ENCODE measurements around the gene NUP58. TPM values are rescaled to one million over a fixed set of nuclear protein-coding genes. Genes with fewer than 3 reads are reported as not detected.

The NUP58 gene
- total RNA-seq (10 to 100 TPM; 36.5 to 43.1 TPM), polyA plus RNA-seq (10 to 100 TPM in 1 of 2 donors, 1 to 10 TPM in 1; 9.6 to 11.4 TPM)
- long read RNA-seq, donor 1, full-length matches to known transcripts = 11 of 21 reads
- long read RNA-seq, donor 1, partial matches to known transcripts = 0 of 21 reads
- long read RNA-seq, donor 1, other reads (novel, unspliced or antisense) = 10 of 21 reads
- long read RNA-seq, donor 2, full-length matches to known transcripts = 8 of 13 reads
- long read RNA-seq, donor 2, partial matches to known transcripts = 3 of 13 reads
- long read RNA-seq, donor 2, other reads (novel, unspliced or antisense) = 2 of 13 reads

GRCh38 chr13:25301347-25302113 is at the start of gene NUP58:
Gene NUP58 (plus strand): TSS chr13:25301625. CDS start chr13:25301774, 149 bp downstream.
- Histone ChIP-seq H3K4me1 (ENCODE audit: control insufficient read depth in 1 of 2, insufficient read depth in 2 of 2, low read length in 2 of 2) (peaks cover 0 to 2% of the 10 kb centered on the region in 2 donors), H3K36me3 (ENCODE audit: control insufficient read depth in 1 of 2, insufficient read depth in 2 of 2, low read length in 1 of 2) (peaks cover 0 to 1% of the 10 kb centered on the region in 2 donors), H3K27me3 (ENCODE audit: control insufficient read depth in 1 of 2, insufficient read depth in 2 of 2, low read length in 1 of 2) (no peaks in the 10 kb centered on the region), H3K27ac (ENCODE audit: low read depth in 1 of 2, low read length in 2 of 2) (peak within 1 kb of the TSS in 1 of 2 donors; percentile 96), H3K9me3 (ENCODE audit: control insufficient read depth, low read length) (no peaks in the 10 kb centered on the region), H3K4me3 (ENCODE audit: low read length in 2 of 2) (peak within 1 kb of the TSS; percentile 65 to 73)
- intact Hi-C loops (cut with DNase I) = loop anchor here in 1 of 2 donors (1.0 kb wide), 1 partner anchor 14 kb away; the partner anchor contains the start of gene MTMR6
- DNase-seq (peak; percentile 98), ATAC-seq (ENCODE audit: low FRiP score) (peak; percentile 100)
- 0 to 1% methylated on average over 62 to 64 of the region's 64 CpGs for WGBS, 2 donors

- 89 to 92% methylated on average over 4 of the region's 4 CpGs for WGBS, 2 donors
- no peaks in the 10 kb centered on the region for H3K27me3 ChIP-seq (ENCODE audit: control insufficient read depth in 1 of 2, insufficient read depth in 2 of 2, low read length in 1 of 2)
Measured at GRCh38 chr13:25252225-25252624, 49.2 kb upstream of the NUP58 start.

GRCh38 chr13:25252752-25253151 is 48.7 kb upstream of the NUP58 start:
- Histone ChIP-seq H3K36me3 (ENCODE audit: control insufficient read depth in 1 of 2, insufficient read depth in 2 of 2, low read length in 1 of 2) (peaks cover 2 to 9% of the 10 kb centered on the region in 2 donors), H3K4me3 (ENCODE audit: low read length in 2 of 2) (no peak overlapping the region), H3K27ac (ENCODE audit: low read depth in 1 of 2, low read length in 2 of 2) (no peak overlapping the region), H3K9me3 (ENCODE audit: control insufficient read depth, low read length) (no peaks in the 10 kb centered on the region), H3K27me3 (ENCODE audit: control insufficient read depth in 1 of 2, insufficient read depth in 2 of 2, low read length in 1 of 2) (no peaks in the 10 kb centered on the region), H3K4me1 (ENCODE audit: control insufficient read depth in 1 of 2, insufficient read depth in 2 of 2, low read length in 2 of 2) (no peaks in the 10 kb centered on the region)
- no peak for ATAC-seq (ENCODE audit: low FRiP score)
- DNase-seq = no peak
- 68 to 81% methylated on average over 2 of the region's 2 CpGs for WGBS, 2 donors
- intact Hi-C loops (cut with DNase I) = no loop called here

More at GRCh38 chr13:25252225-25252624, 49.2 kb upstream of the NUP58 start:
- H3K9me3 ChIP-seq (ENCODE audit: control insufficient read depth, low read length) = no peaks in the 10 kb centered on the region
- peaks cover 2 to 9% of the 10 kb centered on the region in 2 donors for H3K36me3 ChIP-seq (ENCODE audit: control insufficient read depth in 1 of 2, insufficient read depth in 2 of 2, low read length in 1 of 2)
- no peak overlapping the region for H3K4me3 ChIP-seq (ENCODE audit: low read length in 2 of 2)
- DNase-seq (no peak), ATAC-seq (ENCODE audit: low FRiP score) (no peak)
- intact Hi-C loops (cut with DNase I) = no loop called here
- H3K4me1 ChIP-seq (ENCODE audit: control insufficient read depth in 1 of 2, insufficient read depth in 2 of 2, low read length in 2 of 2) = no peaks in the 10 kb centered on the region
- H3K27ac ChIP-seq (ENCODE audit: low read depth in 1 of 2, low read length in 2 of 2) = no peak overlapping the region

GRCh38 chr13:25253702-25254101 is 47.7 kb upstream of the NUP58 start:
- H3K4me1 ChIP-seq (ENCODE audit: control insufficient read depth in 1 of 2, insufficient read depth in 2 of 2, low read length in 2 of 2) = no peaks in the 10 kb centered on the region
- ATAC-seq (ENCODE audit: low FRiP score) = no peak
- no peak overlapping the region for H3K27ac ChIP-seq (ENCODE audit: low read depth in 1 of 2, low read length in 2 of 2)
- intact Hi-C loops (cut with DNase I) = no loop called here
- WGBS, 2 donors = 74 to 77% methylated on average over 2 of the region's 2 CpGs
- DNase-seq = no peak
- H3K27me3 ChIP-seq (ENCODE audit: control insufficient read depth in 1 of 2, insufficient read depth in 2 of 2, low read length in 1 of 2) = no peaks in the 10 kb centered on the region
- no peak overlapping the region for H3K4me3 ChIP-seq (ENCODE audit: low read length in 2 of 2)
- H3K36me3 ChIP-seq (ENCODE audit: control insufficient read depth in 1 of 2, insufficient read depth in 2 of 2, low read length in 1 of 2) = peaks cover 2 to 9% of the 10 kb centered on the region in 2 donors
- no peaks in the 10 kb centered on the region for H3K9me3 ChIP-seq (ENCODE audit: control insufficient read depth, low read length)

GRCh38 chr13:25262261-25262660 is 39.2 kb upstream of the NUP58 start:
- intact Hi-C loops (cut with DNase I) = loop anchor here (2.0 to 10.0 kb wide), 2 partner anchors 23 to 63 kb away; no protein-coding TSS in a partner anchor

GRCh38 chr13:25266706-25267105 is 34.7 kb upstream of the NUP58 start:
- WGBS, 2 donors = 91 to 95% methylated on average over 4 to 5 of the region's 5 CpGs
- intact Hi-C loops (cut with DNase I) = loop anchor here in 1 of 2 donors (10.0 kb wide), 1 partner anchor 58 kb away; no protein-coding TSS in a partner anchor
- ATAC-seq (ENCODE audit: low FRiP score) = no peak

More at GRCh38 chr13:25262261-25262660, 39.2 kb upstream of the NUP58 start:
- 90 to 95% methylated on average over 4 of the region's 4 CpGs for WGBS, 2 donors
- Histone ChIP-seq H3K9me3 (ENCODE audit: control insufficient read depth, low read length) (no peaks in the 10 kb centered on the region), H3K27ac (ENCODE audit: low read depth in 1 of 2, low read length in 2 of 2) (no peak overlapping the region), H3K36me3 (ENCODE audit: control insufficient read depth in 1 of 2, insufficient read depth in 2 of 2, low read length in 1 of 2) (peaks cover 3 to 8% of the 10 kb centered on the region in 2 donors), H3K4me3 (ENCODE audit: low read length in 2 of 2) (no peak overlapping the region), H3K27me3 (ENCODE audit: control insufficient read depth in 1 of 2, insufficient read depth in 2 of 2, low read length in 1 of 2) (no peaks in the 10 kb centered on the region), H3K4me1 (ENCODE audit: control insufficient read depth in 1 of 2, insufficient read depth in 2 of 2, low read length in 2 of 2) (no peaks in the 10 kb centered on the region)
- no peak for DNase-seq
- ATAC-seq (ENCODE audit: low FRiP score) = no peak

GRCh38 chr13:25267715-25268114 is 33.7 kb upstream of the NUP58 start:
- Histone ChIP-seq H3K27me3 (ENCODE audit: control insufficient read depth in 1 of 2, insufficient read depth in 2 of 2, low read length in 1 of 2) (no peaks in the 10 kb centered on the region), H3K4me1 (ENCODE audit: control insufficient read depth in 1 of 2, insufficient read depth in 2 of 2, low read length in 2 of 2) (no peaks in the 10 kb centered on the region), H3K36me3 (ENCODE audit: control insufficient read depth in 1 of 2, insufficient read depth in 2 of 2, low read length in 1 of 2) (peaks cover 1 to 8% of the 10 kb centered on the region in 2 donors), H3K9me3 (ENCODE audit: control insufficient read depth, low read length) (no peaks in the 10 kb centered on the region), H3K4me3 (ENCODE audit: low read length in 2 of 2) (no peak overlapping the region), H3K27ac (ENCODE audit: low read depth in 1 of 2, low read length in 2 of 2) (no peak overlapping the region)
- ATAC-seq (ENCODE audit: low FRiP score) = no peak
- 72 to 87% methylated on average over 1 of the region's 1 CpG for WGBS, 2 donors
- intact Hi-C loops (cut with DNase I) = loop anchor here in 1 of 2 donors (10.0 kb wide), 1 partner anchor 57 kb away; no protein-coding TSS in a partner anchor
- no peak for DNase-seq

More at GRCh38 chr13:25266706-25267105, 34.7 kb upstream of the NUP58 start:
- H3K9me3 ChIP-seq (ENCODE audit: control insufficient read depth, low read length) = no peaks in the 10 kb centered on the region
- H3K4me1 ChIP-seq (ENCODE audit: control insufficient read depth in 1 of 2, insufficient read depth in 2 of 2, low read length in 2 of 2) = no peaks in the 10 kb centered on the region
- no peak overlapping the region for H3K4me3 ChIP-seq (ENCODE audit: low read length in 2 of 2)
- no peaks in the 10 kb centered on the region for H3K27me3 ChIP-seq (ENCODE audit: control insufficient read depth in 1 of 2, insufficient read depth in 2 of 2, low read length in 1 of 2)
- H3K36me3 ChIP-seq (ENCODE audit: control insufficient read depth in 1 of 2, insufficient read depth in 2 of 2, low read length in 1 of 2) = peaks cover 4 to 8% of the 10 kb centered on the region in 2 donors
- no peak for DNase-seq
- H3K27ac ChIP-seq (ENCODE audit: low read depth in 1 of 2, low read length in 2 of 2) = no peak overlapping the region

GRCh38 chr13:25268561-25268960 is 32.9 kb upstream of the NUP58 start:
- Histone ChIP-seq H3K27me3 (ENCODE audit: control insufficient read depth in 1 of 2, insufficient read depth in 2 of 2, low read length in 1 of 2) (no peaks in the 10 kb centered on the region), H3K27ac (ENCODE audit: low read depth in 1 of 2, low read length in 2 of 2) (no peak overlapping the region), H3K4me1 (ENCODE audit: control insufficient read depth in 1 of 2, insufficient read depth in 2 of 2, low read length in 2 of 2) (no peaks in the 10 kb centered on the region), H3K36me3 (ENCODE audit: control insufficient read depth in 1 of 2, insufficient read depth in 2 of 2, low read length in 1 of 2) (peaks cover 1 to 3% of the 10 kb centered on the region in 2 donors), H3K9me3 (ENCODE audit: control insufficient read depth, low read length) (no peaks in the 10 kb centered on the region), H3K4me3 (ENCODE audit: low read length in 2 of 2) (no peak overlapping the region)
- DNase-seq = no peak
- WGBS, 2 donors = 89 to 92% methylated on average over 6 of the region's 6 CpGs
- no peak for ATAC-seq (ENCODE audit: low FRiP score)
- intact Hi-C loops (cut with DNase I) = loop anchor here in 1 of 2 donors (10.0 kb wide), 1 partner anchor 56 kb away; no protein-coding TSS in a partner anchor

Measured in aorta (tissue), 5 donors.